ELF-1 (cell line): ENCODE measurements around the gene TTLL13.

Experiments used
- DNase-seq: peaks from one replicate; pipeline ENCODE4 v3.0.0-alpha.2; 2016; ENCODE audit warnings: low read depth, low spot score

The TTLL13 gene, protein sequence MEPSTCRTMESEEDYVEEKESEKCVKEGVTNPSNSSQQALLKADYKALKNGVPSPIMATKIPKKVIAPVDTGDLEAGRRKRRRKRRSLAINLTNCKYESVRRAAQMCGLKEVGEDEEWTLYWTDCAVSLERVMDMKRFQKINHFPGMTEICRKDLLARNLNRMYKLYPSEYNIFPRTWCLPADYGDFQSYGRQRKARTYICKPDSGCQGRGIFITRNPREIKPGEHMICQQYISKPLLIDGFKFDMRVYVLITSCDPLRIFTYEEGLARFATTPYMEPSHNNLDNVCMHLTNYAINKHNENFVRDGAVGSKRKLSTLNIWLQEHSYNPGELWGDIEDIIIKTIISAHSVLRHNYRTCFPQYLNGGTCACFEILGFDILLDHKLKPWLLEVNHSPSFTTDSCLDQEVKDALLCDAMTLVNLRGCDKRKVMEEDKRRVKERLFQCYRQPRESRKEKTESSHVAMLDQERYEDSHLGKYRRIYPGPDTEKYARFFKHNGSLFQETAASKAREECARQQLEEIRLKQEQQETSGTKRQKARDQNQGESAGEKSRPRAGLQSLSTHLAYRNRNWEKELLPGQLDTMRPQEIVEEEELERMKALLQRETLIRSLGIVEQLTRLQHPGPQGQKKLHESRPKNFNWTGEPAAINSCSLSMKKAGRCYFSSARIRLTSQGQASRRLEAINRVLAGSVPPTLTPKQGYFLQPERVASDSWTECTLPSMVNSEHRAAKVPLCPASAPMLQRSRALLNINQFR

GRCh38 chr15:90249203-90249863 is at the start of gene TTLL13:
Gene TTLL13 (plus strand): TSS chr15:90249556. CDS start chr15:90250631, 1,075 bp downstream.
- peak; percentile 97 for DNase-seq

DNA sequence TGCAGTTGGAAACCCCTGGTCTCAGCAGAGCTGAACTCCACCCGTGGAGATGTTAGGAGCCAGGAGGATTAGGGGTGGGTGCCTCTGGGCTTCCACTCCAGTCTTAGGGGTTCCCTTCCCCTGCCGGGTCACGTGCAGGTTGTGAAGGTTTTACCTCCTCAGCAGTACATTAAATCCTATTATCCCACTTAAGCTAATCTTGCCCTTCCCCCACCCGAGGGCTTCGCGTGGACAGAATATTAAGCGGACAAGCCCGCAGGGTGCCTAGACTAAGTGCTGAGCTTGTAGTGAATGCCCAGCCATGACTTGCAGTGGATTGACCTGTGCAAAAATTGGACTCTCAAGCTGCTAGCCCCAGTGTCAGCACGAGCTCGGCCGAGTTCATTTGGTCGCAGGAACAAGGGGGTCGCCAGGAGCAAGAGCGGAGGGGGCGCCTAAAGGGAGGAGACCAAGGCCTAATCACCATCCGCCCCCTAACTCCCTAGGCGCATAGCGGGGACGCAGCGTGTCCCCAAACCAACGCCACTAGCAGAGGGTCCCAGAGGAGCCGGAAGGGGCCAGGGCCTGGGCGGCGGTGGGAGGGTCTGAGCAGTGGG is 48.7 kb upstream of the TTLL13 start:
- DNase-seq, result peak; percentile 39

DNA sequence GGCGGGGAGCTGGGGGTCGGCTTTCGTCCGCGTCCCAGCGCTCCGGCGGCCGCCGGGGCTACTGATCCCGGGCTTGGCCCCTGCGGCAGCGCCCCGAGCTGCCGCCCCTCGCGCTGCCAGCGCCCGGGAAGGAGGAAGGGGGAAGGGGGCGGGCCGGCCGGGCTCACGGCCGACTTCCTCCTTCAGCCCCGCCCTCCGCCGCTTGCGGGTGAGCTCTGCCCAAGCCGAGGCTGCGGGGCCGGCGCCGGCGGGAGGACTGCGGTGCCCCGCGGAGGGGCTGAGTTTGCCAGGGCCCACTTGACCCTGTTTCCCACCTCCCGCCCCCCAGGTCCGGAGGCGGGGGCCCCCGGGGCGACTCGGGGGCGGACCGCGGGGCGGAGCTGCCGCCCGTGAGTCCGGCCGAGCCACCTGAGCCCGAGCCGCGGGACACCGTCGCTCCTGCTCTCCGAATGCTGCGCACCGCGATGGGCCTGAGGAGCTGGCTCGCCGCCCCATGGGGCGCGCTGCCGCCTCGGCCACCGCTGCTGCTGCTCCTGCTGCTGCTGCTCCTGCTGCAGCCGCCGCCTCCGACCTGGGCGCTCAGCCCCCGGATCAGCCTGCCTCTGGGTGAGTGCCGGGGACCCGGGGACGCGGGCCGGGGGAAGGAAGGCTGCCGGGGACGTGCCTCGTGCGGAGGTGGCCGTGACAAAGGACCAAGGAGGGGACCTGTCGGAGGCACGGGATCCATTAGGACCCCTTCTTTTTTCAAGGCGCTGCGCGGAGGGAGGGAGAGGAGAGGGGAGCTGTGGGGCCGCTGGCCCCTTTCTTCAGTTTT is 48.0 kb upstream of the TTLL13 start, which contains the start of gene SEMA4B:
Gene SEMA4B, plus strand, starts transcription at position 201 of the 814 bp plus-strand sequence. Its CDS starts 249 bp downstream, at position 450.
- peak; percentile 83 for DNase-seq

DNA sequence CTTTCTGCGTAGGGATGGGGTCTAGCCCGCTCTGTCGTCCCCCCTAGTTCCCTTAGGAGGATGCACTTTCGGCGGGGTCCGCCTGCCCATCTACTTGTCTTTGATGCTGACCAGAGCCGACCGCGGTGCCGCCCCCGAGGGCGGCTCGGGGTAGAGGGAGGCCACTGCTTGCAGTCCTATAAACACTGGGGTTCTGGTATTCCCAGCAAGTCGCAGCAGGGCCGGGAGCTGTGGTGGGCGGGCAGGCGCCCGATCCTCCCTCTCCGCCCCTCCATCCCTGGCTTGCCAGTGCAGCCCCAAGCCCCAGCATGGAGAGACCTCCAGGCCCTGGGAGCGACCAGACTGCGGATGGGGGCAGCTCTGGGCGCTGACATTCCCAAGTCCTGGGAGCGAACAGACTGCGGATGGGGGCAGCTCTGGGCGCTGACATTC is 47.4 kb upstream of the TTLL13 start:
- peak; percentile 61 for DNase-seq

DNA sequence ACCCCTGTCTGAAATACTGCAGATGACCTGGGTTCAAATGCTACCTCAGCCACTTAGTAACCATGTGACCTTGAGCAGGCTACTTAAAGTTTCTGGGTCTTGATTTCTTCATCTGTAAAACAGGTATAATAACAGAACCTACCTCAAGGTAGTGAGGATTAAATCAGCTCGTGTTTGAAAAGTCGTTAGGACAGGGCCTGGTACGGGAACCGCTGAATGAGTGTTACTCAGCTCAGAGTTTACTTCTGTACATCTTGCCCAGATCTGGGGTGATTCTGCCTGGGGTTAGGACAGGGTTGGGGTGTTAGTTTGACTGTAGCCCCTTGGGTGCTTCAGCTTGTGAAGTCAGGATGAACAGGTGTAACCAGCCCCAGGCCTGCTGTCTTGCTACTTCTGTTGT is 46.4 kb upstream of the TTLL13 start:
- no peak for DNase-seq

DNA sequence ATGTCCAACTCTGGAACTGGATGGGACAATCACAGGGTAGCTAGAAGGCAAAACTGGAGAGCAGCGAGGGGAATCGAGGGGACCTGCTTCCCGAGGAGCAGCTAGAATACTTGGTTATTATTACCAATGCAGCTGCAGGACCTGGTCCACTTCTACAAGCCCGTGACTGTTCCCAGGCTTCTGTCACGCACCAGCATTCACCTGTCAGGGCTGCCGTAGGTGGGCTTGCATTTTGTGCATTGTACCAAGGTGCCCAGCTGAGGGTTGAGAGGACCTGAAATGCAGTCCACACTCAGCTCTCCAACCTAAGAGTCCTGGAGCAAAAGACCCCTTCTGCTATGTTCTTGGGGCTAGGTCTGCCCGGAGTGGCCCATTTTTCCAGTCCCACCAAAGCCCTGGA is 45.9 kb upstream of the TTLL13 start:
- no peak for DNase-seq

DNA sequence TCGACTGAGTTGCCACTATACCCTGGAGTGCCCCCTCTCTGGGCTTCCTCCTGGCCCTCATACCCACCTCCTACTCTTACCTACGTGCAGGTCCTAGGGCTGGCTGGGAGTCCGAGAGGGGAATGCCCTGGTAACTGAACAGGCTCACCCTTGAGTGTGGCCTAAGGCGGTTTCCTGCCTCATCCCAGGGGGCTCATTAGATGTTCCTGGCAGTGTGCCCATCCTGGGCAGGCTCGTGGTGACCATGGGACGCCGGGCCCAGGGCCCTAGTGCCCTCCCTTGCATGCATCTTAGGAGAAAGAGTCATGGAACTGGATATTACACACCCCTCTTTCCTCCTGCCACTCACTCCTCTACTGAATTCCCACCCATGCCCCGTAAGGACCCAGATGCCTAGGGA is 45.4 kb upstream of the TTLL13 start:
- DNase-seq, result no peak

DNA sequence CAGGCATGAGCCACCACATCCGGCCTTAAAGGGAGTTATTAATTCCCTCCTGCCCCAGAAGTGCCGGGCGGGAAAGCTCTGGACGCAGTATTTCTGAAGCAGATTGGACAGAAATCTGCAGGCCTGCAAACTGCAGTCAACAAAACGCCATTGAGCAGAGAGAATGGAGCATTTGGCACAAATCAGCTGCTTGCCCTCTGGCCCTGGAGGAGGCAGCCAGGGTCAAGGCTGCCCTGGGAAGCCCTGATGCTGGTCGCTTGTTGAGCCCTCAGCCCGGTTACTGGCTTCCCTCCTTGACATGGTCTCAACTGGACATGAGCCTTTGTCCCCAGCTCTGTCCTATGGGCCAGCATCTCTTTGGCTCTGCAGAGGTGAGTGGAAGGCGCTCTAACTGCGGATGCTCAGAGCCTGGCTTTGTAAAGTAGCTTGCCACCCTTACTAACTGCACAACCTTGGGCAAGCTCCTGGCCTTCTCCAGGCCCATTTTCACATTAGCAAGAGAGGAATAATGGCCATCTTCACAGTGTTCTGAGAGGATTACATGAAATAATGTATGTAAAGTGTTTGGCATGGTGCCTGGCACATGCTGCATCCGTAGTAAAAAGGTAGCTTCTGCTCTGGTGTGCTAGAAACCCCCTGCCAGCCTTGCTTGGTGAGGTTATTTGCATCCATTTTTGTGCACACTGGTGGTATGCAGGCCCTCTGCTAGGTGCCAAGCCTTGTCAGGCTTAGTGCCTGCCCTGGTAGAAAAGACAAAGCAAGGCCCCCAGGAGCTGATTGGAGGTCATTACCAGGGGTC is 44.1 kb upstream of the TTLL13 start:
- DNase-seq, result no peak

GRCh38 chr15:90205886-90206285 is 43.5 kb upstream of the TTLL13 start:
- DNase-seq, result no peak

GRCh38 chr15:90207252-90207651 is 42.1 kb upstream of the TTLL13 start:
- no peak for DNase-seq

DNA sequence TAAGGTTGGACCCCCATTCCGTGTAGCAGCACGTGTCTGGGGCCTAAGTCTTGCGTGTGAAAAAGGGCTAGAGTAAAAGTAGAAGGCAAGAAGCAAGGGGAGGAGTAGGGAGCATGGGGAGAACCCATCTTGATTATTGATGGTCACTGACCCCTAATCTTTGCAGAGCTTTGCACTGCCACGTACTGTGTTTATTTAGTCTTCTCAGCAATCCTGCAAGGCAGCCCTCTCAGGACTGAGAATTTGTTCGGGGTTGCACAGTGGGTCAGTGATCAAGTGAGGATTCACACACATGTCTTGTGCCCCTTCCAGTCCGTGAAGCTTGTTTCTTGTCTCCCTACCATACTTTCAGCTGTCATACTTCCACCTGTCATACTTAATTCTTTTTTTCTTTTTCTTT is 41.0 kb upstream of the TTLL13 start:
- no peak for DNase-seq

DNA sequence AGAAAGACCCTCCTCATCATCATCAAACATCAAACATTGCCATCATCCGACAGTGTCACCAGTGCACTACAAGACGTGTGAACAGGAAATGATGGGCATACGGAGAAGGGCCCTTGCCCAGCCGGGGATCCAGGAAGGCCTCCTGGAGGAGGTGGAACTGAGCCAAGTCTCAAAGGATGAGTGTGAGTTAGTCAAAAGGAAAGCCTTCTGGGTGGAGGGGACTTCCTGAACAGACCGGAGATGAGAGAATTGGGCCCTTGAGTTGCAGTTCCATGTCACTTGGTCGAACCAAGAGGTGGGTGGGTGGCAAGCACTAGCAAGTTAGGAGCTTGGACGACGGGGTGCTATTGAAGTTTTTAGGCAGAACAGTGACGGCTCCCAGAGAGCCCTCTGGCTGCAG is 39.8 kb upstream of the TTLL13 start:
- no peak for DNase-seq

DNA sequence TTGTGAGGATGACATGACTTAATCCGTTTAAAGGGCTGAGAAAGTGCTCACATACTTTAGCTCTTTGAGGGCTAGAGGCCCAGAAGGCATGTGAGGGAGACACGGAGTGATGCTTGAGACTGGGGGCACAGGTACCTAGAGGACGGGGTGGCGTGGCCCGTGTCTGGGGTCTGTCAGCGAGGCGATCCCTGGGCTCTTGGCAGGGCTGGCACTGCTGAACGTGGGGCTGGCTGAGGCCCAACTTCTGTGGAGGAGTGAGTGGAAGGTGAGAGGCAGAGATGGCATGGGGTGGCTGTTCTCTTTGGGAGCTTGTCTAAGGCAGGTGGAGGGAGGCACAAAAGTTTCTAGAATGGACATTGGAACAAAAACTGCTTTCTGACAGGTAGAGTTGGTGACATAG is 38.8 kb upstream of the TTLL13 start:
- DNase-seq, result no peak

DNA sequence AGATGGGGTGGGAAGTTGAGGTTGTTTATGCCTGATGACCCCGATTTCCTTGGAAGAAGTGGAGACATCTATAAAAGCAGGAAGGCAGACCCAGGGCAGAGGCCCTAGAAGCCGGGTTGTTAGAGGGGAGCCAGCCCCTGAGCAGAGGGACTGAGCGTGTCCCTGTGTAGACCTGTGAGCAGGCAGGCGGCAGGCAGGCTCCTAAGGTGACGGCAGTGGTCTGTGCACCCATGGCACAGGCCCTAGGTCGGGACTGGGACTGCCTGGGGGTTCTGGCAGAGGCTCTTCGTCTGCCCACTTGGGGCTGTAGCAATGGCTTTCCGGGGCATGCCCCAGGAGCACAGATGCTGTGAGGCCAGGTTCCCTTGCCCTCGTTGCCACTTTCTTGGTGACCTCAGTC is 38.3 kb upstream of the TTLL13 start:
- no peak for DNase-seq

GRCh38 chr15:90211440-90212143 is 37.8 kb upstream of the TTLL13 start:
- peak; percentile 27 for DNase-seq

DNA sequence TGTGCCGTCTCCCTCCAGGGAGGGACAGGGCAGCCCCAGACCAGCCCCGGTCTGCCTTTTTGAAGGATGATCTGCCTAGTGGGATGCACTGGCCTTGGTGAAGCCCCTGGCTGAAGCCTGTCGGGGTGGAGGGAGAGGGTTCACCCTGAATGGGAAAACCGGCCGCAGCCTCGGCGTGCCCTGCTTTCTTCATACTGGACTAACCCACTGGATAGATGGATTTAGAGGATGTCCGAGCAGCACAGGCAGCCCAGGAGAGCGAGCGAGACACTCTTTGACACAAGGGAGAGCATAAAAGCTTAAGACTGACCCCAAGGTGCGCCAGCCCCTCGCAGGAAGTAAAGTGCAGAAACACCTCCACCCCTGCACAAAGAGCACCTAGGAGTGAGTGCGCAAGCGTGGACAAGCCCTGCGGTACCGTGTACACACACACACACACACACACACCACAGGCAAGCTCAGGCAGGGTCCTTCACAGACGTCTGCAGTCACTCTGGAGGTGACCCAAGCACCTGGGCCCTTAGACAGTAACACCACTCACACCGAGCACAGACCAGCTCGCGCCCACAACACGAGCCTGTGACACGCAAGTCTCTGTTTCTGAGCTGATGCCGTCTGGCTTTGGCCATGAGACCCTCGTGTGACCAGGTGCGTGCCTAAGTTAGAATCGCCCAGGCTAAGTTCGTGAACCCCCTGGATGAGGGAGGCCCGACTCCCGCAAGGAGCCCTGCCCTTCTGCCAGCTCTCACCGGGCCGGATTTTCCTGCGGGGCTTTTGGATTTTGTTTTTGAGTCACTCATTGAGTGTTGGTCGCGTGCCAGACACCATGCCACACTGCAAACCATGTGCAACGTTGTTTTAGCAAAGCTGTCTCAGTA is 36.9 kb upstream of the TTLL13 start:
- DNase-seq, result no peak

GRCh38 chr15:90213122-90213817 is 36.1 kb upstream of the TTLL13 start:
- peak; percentile 88 for DNase-seq

DNA sequence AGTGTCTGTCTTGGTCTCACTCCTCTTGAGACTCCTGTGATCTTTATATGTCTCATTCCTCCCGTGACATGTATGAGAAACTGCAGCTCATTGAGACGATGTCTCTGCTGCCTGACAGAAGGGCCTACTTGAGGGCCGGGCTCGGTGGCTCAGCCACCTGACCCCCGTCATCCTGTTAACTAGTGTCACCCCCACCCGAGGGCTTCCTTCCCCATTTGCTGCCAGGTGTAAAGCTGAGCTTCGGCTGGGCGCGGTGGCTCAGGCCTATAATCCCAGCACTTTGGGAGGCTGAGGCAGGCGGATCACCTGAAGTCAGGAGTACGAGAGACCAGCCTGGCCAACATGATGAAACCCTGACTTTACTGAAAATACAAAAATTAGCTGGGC is 35.5 kb upstream of the TTLL13 start:
- DNase-seq, result no peak
